CD14-positive monocyte (primary cell): ENCODE data around the gene RARRES2. TPM values are rescaled to one million over a fixed set of nuclear protein-coding genes. Genes with fewer than 3 reads are reported as not detected.

Experiments used
- DNase-seq, 3 donors: peaks; one replicate each; pipeline ENCODE4 v3.0.0-alpha.2; 2011 to 2022
- H2AFZ ChIP-seq: 2 replicates; pipeline ENCODE4 v1.6.0; 2012; ENCODE audit warnings: mild to moderate bottlenecking, low read depth, low read length, inconsistent platforms; ENCODE audit not compliant: insufficient read depth, poor library complexity, severe bottlenecking
- H3K27ac ChIP-seq, 2 donors: 1 replicate in 1 of 2; 2 replicates in 1 of 2; pipeline ENCODE4 v1.5.1; 2012 to 2013; ENCODE audit warnings: low read length in 2 of 2, control low read depth in 1 of 2, inconsistent platforms in 1 of 2, low read depth in 1 of 2, mild to moderate bottlenecking in 1 of 2
- H3K27me3 ChIP-seq, 2 donors: one replicate each; pipeline versions ENCODE4 v1.6.0 to v1.6.1; 2011 to 2013; ENCODE audit warnings: low read length in 2 of 2; ENCODE audit not compliant: control insufficient read depth in 2 of 2, insufficient read depth in 2 of 2
- H3K36me3 ChIP-seq, 2 donors: replicated peaks in 1 of 2; 1 replicate in 1 of 2; 2 replicates in 1 of 2; pipeline versions ENCODE4 v1.5.1 to v1.6.1; 2012 to 2013; ENCODE audit warnings: low read length in 2 of 2, control low read depth in 1 of 2, inconsistent platforms in 1 of 2, mild to moderate bottlenecking in 1 of 2; ENCODE audit not compliant: insufficient read depth in 2 of 2, control insufficient read depth in 1 of 2
- H3K4me1 ChIP-seq, 2 donors: 1 replicate in 1 of 2; 2 replicates in 1 of 2; pipeline versions ENCODE4 v1.5.1 to v1.6.1; 2012 to 2013; ENCODE audit warnings: low read length in 2 of 2, control low read depth in 1 of 2, inconsistent platforms in 1 of 2, mild to moderate bottlenecking in 1 of 2, moderate library complexity in 1 of 2; ENCODE audit not compliant: insufficient read depth in 2 of 2, control insufficient read depth in 1 of 2
- H3K4me2 ChIP-seq: replicated peaks from 2 replicates; pipeline ENCODE3; 2012; ENCODE audit warnings: low read length, moderate library complexity, mild to moderate bottlenecking; ENCODE audit not compliant: poor library complexity, severe bottlenecking; ENCODE audit errors: extremely low read depth
- H3K4me3 ChIP-seq, 3 experiments: fragments of 200-600 bp in 1 of 3; sonication (generic) in 1 of 3; replicated peaks in 1 of 3; 1 replicate in 2 of 3; 2 replicates in 1 of 3; pipeline ENCODE4 v1.5.1; 2011 to 2013; ENCODE audit warnings: low read length in 3 of 3, mild to moderate bottlenecking in 3 of 3, control low read depth in 2 of 3, low read depth in 2 of 3, inconsistent platforms in 1 of 3, moderate library complexity in 1 of 3
- H3K79me2 ChIP-seq: 2 replicates; pipeline ENCODE4 v1.6.0; 2012; ENCODE audit warnings: mild to moderate bottlenecking, control low read depth, inconsistent platforms, low read length, moderate library complexity; ENCODE audit not compliant: insufficient read depth
- H3K9ac ChIP-seq: 2 replicates; pipeline ENCODE4 v1.6.0; 2017; ENCODE audit warnings: low read length, mild to moderate bottlenecking; ENCODE audit not compliant: insufficient read depth, poor library complexity, severe bottlenecking
- H3K9me3 ChIP-seq, 2 donors: replicated peaks in 1 of 2; 1 replicate in 1 of 2; 2 replicates in 1 of 2; pipeline versions ENCODE4 v1.5.1 to v1.6.1; 2012 to 2013; ENCODE audit warnings: low read length in 2 of 2, control low read depth in 1 of 2; ENCODE audit not compliant: control insufficient read depth in 1 of 2, insufficient read depth in 1 of 2
- H4K20me1 ChIP-seq: 2 replicates; pipeline ENCODE4 v1.6.0; 2012; ENCODE audit warnings: mild to moderate bottlenecking, low read length, control low read depth, moderate library complexity; ENCODE audit not compliant: insufficient read depth
- H3K27ac Mint-ChIP-seq, 7 donors: one replicate each; pipeline ENCODE4 v1.8.0; 2020; ENCODE audit warnings: mild to moderate bottlenecking in 7 of 7, mixed read lengths in 7 of 7, moderate library complexity in 6 of 7, inconsistent platforms in 2 of 7
- H3K27me3 Mint-ChIP-seq, 3 donors: one replicate each; pipeline ENCODE4 v1.8.0; 2021 to 2022; ENCODE audit warnings: low read depth in 3 of 3, mild to moderate bottlenecking in 3 of 3, mixed read lengths in 3 of 3, moderate library complexity in 3 of 3, inconsistent platforms in 1 of 3
- H3K36me3 Mint-ChIP-seq, 2 donors: one replicate each; pipeline ENCODE4 v1.8.0; 2020; ENCODE audit warnings: mixed read lengths in 2 of 2, inconsistent platforms in 1 of 2, mild to moderate bottlenecking in 1 of 2
- H3K4me1 Mint-ChIP-seq: one replicate; pipeline ENCODE4 v1.8.0; 2020; ENCODE audit warnings: mild to moderate bottlenecking, mixed read lengths
- H3K4me3 Mint-ChIP-seq, 2 donors: one replicate each; pipeline ENCODE4 v1.8.0; 2020; ENCODE audit warnings: mild to moderate bottlenecking in 2 of 2, mixed read lengths in 2 of 2, moderate library complexity in 1 of 2
- H3K9me3 Mint-ChIP-seq, 7 donors: one replicate each; pipeline ENCODE4 v1.8.0; 2020 to 2022; ENCODE audit warnings: mixed read lengths in 7 of 7, mild to moderate bottlenecking in 6 of 7, moderate library complexity in 6 of 7, inconsistent platforms in 2 of 7
- WGBS: methylation state at CpG from one replicate; pipeline ENCODE4 v1.1.5; 2013; ENCODE audit warnings: missing lambda C conversion rate; ENCODE audit not compliant: insufficient coverage; 5-methylcytosine and 5-hydroxymethylcytosine counted together
- intact Hi-C, 2 donors: fragments of 100-400 bp; cut with micrococcal nuclease; formaldehyde crosslinking; loops; one replicate each; pipeline versions ENCODE4 v1.15.0 to v1.15.1; 2023
- polyA plus RNA-seq, 3 donors: library from polyadenylated mRNA; depleted of rRNA in 1 of 3; unstranded in 2 of 3; stranded (reverse) in 1 of 3; fragments of 300-500 nt in 2 of 3; fragments of >200 nt in 1 of 3; fragmentation: Illumina TruSeq in 2 of 3; gene quantifications; 1 replicate in 2 of 3; 2 replicates in 1 of 3; pipeline ENCODE4 v1.2.3, GENCODE V29; 2012 to 2021
- TF ChIP-seq, protein P1 (sequence below): fragments of 200-600 bp; IDR thresholded peaks from one replicate; pipeline ENCODE4 v1.8.0; 2022; ENCODE audit warnings: antibody characterized with exemption, mild to moderate bottlenecking

RARRES2 gene
- polyA plus RNA-seq, 3 donors, result not detected

DNA sequence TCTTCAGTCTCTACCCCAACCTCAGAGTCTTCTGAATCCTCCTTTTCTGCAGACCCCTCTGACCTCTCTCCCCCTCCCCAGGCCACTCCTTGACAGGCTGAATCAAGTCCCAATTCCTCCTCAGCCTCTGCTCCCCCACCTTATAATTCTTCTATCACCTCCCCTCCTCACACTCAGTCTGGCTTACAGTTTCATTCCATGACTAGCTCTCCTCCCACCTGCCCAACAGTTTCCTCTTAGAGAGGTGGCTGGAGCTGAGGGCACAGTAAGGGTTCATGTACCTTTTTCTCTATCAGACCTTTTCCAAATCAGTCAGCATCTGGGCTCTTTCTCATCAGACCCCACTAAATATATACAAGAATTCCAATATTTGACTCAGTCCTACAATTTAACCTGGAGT, 32.9 kb downstream of the RARRES2 start:
- Histone ChIP-seq H3K27me3 (no peaks in the 10 kb centered on the region), H3K9me3 (no peaks in the 10 kb centered on the region), H3K27ac (no peak overlapping the region), H3K4me2 (no peak overlapping the region), H2AFZ (no peak overlapping the region), H3K4me1 (peaks cover 0 to 3% of the 10 kb centered on the region in 2 donors), H3K36me3 (no peaks in the 10 kb centered on the region), H3K79me2 (no peaks in the 10 kb centered on the region), H4K20me1 (no peaks in the 10 kb centered on the region), H3K4me3 (no peak overlapping the region), H3K9ac (no peak overlapping the region)
- H3K27me3 Mint-ChIP-seq, result peaks cover 0 to 1% (median 0%) of the 10 kb centered on the region in 3 donors
- DNase-seq, result no peak
- H3K4me3 Mint-ChIP-seq, result no peak overlapping the region
- H3K9me3 Mint-ChIP-seq, result peaks cover 0 to 12% (median 5%) of the 10 kb centered on the region in 7 donors
- intact Hi-C loops, result no loop called here
- no peak overlapping the region for H3K27ac Mint-ChIP-seq
- H3K4me1 Mint-ChIP-seq, result peaks cover 17% of the 10 kb centered on the region
- TF ChIP-seq, protein P1, sequence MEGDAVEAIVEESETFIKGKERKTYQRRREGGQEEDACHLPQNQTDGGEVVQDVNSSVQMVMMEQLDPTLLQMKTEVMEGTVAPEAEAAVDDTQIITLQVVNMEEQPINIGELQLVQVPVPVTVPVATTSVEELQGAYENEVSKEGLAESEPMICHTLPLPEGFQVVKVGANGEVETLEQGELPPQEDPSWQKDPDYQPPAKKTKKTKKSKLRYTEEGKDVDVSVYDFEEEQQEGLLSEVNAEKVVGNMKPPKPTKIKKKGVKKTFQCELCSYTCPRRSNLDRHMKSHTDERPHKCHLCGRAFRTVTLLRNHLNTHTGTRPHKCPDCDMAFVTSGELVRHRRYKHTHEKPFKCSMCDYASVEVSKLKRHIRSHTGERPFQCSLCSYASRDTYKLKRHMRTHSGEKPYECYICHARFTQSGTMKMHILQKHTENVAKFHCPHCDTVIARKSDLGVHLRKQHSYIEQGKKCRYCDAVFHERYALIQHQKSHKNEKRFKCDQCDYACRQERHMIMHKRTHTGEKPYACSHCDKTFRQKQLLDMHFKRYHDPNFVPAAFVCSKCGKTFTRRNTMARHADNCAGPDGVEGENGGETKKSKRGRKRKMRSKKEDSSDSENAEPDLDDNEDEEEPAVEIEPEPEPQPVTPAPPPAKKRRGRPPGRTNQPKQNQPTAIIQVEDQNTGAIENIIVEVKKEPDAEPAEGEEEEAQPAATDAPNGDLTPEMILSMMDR, result no peak
- no peaks in the 10 kb centered on the region for H3K36me3 Mint-ChIP-seq

DNA sequence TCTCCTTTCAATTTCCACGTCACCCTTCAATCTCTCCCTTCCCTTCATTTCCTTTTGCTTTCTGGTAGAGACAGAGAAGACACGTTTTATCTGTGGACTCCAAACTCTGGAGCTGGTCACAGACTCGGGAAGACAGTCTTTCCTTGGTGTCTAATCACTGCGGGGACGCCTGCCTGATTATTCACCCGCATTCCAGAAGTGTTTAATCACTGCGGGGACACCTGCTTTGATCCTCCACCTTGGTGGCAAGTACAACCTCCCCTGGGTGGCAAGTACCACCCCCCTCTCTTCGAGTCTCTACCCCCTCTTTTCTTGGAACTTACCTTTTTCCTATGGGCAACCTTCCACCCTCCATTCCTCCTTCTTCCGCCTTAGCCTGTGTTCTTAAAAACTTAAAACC, 33.5 kb downstream of the RARRES2 start:
- Histone ChIP-seq H3K79me2 (no peaks in the 10 kb centered on the region), H4K20me1 (no peaks in the 10 kb centered on the region), H3K4me2 (no peak overlapping the region), H3K27me3 (no peaks in the 10 kb centered on the region), H3K4me1 (peaks cover 0 to under 1% of the 10 kb centered on the region in 2 donors), H3K9ac (no peak overlapping the region), H3K9me3 (no peaks in the 10 kb centered on the region), H3K36me3 (no peaks in the 10 kb centered on the region), H3K4me3 (no peak overlapping the region), H2AFZ (no peak overlapping the region), H3K27ac (no peak overlapping the region)
- 96% methylated on average over 7 of the region's 9 CpGs for WGBS
- TF ChIP-seq, protein P1, result no peak
- peaks cover 0 to 12% (median 5%) of the 10 kb centered on the region in 7 donors for H3K9me3 Mint-ChIP-seq
- H3K27me3 Mint-ChIP-seq, result peaks cover 0 to 1% (median 0%) of the 10 kb centered on the region in 3 donors
- H3K4me1 Mint-ChIP-seq, result peaks cover 11% of the 10 kb centered on the region
- DNase-seq, result no peak
- H3K4me3 Mint-ChIP-seq, result no peak overlapping the region
- intact Hi-C loops, result no loop called here
- H3K36me3 Mint-ChIP-seq, result no peaks in the 10 kb centered on the region
- no peak overlapping the region for H3K27ac Mint-ChIP-seq
